GM20000 (cell line): ENCODE results near the gene SLC25A13.
"Not testable (repeated sequence)": the region's sequence is repeated elsewhere in the genome, so short reads cannot be mapped to it uniquely, and the experiment has no call there.

Experiments
- DNase-seq: peaks from one replicate; pipeline ENCODE4 v3.0.0; 2012; ENCODE audit warnings: low spot score
- TF ChIP-seq, protein P1 (sequence below): IDR thresholded peaks from 2 replicates; pipeline ENCODE4 v1.5.1; 2012; ENCODE audit warnings: mild to moderate bottlenecking, control low read depth; ENCODE audit errors: extremely low read depth, missing control alignments

Gene SLC25A13

GRCh38 chr7:96297876-96298275 is 24.0 kb downstream of the SLC25A13 start:
- DNase-seq, result no peak
- TF ChIP-seq, protein P1, sequence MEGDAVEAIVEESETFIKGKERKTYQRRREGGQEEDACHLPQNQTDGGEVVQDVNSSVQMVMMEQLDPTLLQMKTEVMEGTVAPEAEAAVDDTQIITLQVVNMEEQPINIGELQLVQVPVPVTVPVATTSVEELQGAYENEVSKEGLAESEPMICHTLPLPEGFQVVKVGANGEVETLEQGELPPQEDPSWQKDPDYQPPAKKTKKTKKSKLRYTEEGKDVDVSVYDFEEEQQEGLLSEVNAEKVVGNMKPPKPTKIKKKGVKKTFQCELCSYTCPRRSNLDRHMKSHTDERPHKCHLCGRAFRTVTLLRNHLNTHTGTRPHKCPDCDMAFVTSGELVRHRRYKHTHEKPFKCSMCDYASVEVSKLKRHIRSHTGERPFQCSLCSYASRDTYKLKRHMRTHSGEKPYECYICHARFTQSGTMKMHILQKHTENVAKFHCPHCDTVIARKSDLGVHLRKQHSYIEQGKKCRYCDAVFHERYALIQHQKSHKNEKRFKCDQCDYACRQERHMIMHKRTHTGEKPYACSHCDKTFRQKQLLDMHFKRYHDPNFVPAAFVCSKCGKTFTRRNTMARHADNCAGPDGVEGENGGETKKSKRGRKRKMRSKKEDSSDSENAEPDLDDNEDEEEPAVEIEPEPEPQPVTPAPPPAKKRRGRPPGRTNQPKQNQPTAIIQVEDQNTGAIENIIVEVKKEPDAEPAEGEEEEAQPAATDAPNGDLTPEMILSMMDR, result no peak

DNA sequence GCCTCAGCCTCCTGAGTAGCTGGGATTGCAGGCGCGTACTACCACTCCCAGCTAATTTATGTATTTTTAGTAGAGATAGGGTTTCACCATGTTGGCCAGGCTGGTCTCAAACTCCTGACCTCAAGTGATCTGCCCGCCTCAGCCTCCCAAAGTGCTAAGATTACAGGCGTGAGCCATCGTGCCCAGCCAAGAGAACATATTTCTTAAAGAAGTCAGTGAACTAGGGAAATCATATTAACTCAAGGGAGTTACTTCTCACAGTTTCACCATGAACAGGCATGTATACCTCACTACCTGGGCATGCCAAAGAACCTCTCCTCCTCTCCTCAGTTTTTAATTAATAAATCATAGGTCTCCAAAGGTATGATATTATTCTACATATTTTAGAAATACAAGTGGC is 24.5 kb downstream of the SLC25A13 start:
- not testable (repeated sequence) for DNase-seq

GRCh38 chr7:96293911-96294310 is 28.0 kb downstream of the SLC25A13 start:
- not testable (repeated sequence) for DNase-seq

DNA sequence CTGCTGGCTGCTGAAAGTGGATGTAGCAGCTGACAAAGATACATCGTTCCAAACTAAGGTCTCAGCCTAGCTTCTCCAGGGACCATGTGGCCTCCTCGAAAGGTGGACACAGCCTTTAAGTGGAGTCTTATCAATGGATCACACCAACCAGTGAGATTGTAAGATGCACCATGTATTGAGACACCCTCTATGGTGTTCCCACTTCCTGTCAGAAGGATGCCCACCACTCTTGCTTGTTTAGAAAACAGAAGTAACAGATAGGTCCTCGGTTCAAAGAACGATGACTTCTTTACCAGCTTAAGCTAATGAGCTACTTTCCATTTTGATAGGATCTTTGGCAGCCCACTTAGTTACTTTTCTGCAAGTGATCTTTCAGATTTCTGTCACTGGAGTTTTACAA is 34.3 kb downstream of the SLC25A13 start:
- DNase-seq, result no peak
- TF ChIP-seq, protein P1, result no peak

DNA sequence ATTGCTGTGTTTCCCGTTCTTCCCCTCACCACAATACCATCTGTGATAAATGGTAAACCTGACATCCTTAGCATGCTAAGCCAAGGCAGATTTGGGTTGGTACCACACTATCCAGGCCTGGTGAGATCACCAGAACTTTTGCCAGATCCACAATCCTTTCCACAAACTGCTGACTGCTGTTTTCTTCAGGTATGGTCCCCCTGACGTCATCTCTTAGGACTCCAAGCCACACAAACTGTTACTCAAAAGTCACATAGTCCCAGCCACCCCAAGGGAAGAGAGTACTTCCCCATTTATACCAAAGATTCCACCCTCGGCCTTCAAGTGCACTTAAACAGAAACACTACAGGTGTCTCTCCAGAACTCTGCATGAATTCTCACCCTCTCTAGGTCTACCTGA is 34.8 kb downstream of the SLC25A13 start:
- TF ChIP-seq, protein P1, result no peak
- peak; percentile 9 for DNase-seq

- peak; percentile 46 for DNase-seq
- TF ChIP-seq, protein P1, result no peak
Observed at GRCh38 chr7:96285579-96285978, 36.3 kb downstream of the SLC25A13 start.

DNA sequence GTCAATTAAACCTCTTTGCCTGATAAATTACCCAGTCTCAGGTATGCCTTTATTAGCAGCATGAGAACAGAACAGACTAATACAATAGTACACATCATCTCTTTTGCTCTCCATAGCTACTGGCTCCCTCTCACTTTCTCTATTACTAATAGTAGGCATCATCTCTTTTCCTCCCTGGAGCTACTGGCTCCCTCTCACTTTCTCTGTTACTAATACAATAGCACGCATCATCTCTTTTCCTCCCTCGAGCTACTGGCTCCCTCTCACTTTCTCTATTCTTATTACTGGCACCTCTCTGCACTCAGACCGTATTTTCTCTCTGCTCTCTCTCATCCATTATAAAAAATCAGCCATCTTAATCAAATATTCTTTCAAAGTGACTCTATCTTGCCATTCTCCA is 37.1 kb downstream of the SLC25A13 start:
- TF ChIP-seq, protein P1, result no peak

DNA sequence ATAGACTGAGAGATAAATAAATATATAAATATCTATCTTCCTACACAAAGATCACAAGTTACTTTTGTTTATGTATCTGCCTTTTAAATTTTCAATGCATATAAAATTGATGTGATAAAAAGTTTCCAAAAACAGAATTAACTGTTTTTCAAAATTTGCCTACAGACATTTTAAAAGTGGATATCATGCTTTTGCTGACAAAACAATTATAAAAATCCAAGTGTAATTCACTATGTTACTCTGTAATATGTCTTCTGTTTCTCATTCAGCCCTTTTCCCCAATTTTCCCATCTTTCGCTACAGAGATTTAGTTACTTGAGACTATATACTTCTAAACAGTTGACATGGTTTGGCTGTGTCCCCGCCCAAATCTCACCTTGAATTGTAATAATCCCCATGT is 37.7 kb downstream of the SLC25A13 start:
- DNase-seq, result no peak
- TF ChIP-seq, protein P1, result no peak

More for the DNA sequence above, 37.1 kb downstream of the SLC25A13 start:
- DNase-seq, result peak; percentile 17

DNA sequence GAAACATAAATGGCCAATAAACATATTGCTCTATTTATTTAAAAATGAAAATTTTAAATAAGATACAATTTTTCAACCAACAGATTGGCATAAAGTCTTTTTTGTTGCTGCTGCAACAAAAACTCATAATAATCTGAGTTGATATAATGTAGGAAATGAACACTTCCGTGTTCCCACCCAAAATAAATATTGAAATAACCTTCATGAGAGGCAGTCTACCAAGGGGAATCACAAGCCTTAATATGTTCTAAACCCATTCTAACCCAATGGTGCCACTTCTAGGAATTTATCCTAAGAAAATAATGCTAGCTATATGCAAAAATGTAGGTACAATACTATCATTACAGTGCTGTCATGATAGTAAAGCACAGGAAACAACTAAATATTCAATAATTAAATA is 39.1 kb downstream of the SLC25A13 start:
- TF ChIP-seq, protein P1, result no peak
- DNase-seq, result no peak
